Coronary artery (tissue), 2 donors: Measurements from ENCODE around the gene CABP1.
A peak's percentile ranks its signal among the peaks of the same experiment; 100 is the strongest.

ENCODE experiments used
- DNase-seq: peaks from one replicate; pipeline ENCODE4 v3.0.0-alpha.2; 2017; ENCODE audit warnings: low spot score
- H3K27ac ChIP-seq, 2 donors: fragments of 200-600 bp; sonication (generic); one replicate each; pipeline ENCODE4 v1.5.1; 2016 to 2019
- H3K4me3 ChIP-seq: fragments of 200-600 bp; sonication (generic); 2 replicates; pipeline ENCODE4 v1.5.1; 2016; ENCODE audit warnings: mild to moderate bottlenecking, moderate library complexity
- TF ChIP-seq, protein P1 (sequence below): fragments of 200-600 bp; sonication (generic); IDR thresholded peaks from one replicate; pipeline ENCODE4 v1.5.1; 2019; ENCODE audit warnings: antibody characterized with exemption

Gene CABP1

DNA sequence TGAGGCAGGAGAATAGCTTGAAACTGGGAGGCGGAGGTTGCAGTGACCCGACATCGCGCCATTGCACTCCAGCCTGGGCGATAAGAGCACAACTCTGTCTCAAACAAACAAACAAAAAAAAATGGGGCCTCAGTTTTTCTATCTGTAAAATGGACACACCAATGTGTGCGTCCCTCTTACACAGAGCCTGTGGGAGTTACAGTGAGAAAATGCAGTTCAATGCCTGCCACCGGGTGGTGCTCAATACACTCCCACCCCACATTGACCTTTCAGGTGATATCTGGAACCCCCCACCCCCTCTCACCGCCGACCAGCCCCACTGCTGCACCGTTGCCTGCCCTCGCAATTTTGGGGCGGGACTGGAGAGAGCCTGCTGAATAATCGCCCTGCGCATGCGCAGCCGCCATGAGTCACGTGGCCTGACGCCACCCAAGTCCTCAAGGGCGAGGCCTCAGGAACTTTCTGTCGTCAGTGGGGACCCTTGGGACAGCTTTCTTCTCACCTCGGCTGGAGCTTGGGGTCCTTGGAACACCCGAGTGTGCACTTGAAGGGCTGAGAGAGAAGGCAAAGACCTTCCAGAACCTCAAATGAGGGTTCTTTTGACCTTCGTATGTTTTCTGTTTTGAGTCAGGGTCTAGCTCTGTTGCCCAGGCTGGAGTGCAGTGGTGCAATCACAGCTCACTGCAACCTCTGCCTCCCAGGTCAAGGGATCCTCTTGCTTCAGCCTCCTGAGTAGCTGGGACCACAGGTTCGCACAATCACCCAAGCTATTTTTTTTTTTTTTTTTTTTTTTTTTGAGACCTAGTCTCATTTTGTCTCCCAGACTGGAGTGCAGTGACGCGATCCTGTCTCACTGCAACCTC, 14.6 kb upstream of the CABP1 start:
- no peak overlapping the region for H3K27ac ChIP-seq
- no peak overlapping the region for H3K4me3 ChIP-seq
- TF ChIP-seq, protein P1, sequence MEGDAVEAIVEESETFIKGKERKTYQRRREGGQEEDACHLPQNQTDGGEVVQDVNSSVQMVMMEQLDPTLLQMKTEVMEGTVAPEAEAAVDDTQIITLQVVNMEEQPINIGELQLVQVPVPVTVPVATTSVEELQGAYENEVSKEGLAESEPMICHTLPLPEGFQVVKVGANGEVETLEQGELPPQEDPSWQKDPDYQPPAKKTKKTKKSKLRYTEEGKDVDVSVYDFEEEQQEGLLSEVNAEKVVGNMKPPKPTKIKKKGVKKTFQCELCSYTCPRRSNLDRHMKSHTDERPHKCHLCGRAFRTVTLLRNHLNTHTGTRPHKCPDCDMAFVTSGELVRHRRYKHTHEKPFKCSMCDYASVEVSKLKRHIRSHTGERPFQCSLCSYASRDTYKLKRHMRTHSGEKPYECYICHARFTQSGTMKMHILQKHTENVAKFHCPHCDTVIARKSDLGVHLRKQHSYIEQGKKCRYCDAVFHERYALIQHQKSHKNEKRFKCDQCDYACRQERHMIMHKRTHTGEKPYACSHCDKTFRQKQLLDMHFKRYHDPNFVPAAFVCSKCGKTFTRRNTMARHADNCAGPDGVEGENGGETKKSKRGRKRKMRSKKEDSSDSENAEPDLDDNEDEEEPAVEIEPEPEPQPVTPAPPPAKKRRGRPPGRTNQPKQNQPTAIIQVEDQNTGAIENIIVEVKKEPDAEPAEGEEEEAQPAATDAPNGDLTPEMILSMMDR = no peak
- DNase-seq = no peak

DNA sequence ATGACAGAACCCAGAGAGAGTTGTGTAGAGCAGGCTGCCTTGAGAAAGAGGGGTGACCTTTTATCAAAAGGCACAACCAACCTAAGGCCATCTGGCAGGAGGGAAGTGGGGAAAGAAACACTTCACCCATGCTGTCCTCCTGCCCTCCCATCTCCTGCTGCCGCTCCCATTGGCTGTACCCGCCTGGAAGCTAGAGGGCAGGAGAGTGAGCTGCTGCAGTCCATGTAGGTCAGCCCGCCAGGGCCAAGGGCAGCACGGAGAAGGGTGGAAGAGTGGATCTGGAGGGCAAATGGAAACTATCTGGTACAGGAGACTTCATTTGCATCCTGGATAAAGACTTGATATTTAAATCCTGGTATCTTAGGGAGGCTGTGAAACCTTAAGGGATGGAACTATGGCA, 11.5 kb upstream of the CABP1 start:
- TF ChIP-seq, protein P1 = no peak

DNA sequence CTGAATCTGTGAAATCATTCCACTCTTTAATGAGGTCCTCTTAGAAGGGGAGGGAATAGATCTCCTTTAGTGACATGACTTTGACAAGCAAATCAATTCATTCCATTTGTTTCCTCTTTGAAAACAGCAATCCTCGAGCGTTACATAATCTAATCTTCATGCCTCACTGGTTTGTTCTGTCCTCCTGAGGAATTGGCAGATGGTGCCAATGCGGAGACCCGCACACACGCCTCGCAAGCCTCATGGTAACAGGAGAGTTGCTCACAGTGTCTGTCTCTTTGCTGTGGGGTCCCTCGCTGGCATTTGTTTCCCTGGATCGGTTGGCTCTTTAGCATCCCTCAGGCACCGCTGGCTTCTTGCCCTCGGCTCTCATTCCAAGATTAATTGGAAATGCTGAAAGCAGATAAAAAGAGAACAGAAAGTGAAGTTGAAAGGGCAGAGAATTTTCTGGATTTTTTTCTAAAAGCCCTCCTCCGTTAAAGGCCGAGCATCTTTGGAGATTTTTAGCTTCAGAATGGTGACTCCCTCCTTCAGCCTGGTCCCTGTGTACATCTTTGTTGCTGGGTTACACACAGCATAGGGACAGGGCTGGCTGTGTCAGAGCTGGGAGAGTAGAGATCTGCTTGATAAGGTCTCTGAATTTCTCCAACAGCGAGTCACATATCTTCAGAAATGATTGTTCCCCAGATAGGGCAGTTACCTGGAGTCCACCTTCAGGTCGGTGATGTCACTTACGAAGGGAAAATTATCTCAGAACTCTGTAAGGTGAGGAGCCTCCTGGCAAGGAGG, 10.1 kb upstream of the CABP1 start:
- no peak for DNase-seq
- H3K4me3 ChIP-seq = no peak overlapping the region
- TF ChIP-seq, protein P1 = no peak
- no peak overlapping the region for H3K27ac ChIP-seq

More for the DNA sequence above, 11.5 kb upstream of the CABP1 start:
- no peak overlapping the region for H3K4me3 ChIP-seq
- H3K27ac ChIP-seq = no peak overlapping the region
- DNase-seq = no peak

DNA sequence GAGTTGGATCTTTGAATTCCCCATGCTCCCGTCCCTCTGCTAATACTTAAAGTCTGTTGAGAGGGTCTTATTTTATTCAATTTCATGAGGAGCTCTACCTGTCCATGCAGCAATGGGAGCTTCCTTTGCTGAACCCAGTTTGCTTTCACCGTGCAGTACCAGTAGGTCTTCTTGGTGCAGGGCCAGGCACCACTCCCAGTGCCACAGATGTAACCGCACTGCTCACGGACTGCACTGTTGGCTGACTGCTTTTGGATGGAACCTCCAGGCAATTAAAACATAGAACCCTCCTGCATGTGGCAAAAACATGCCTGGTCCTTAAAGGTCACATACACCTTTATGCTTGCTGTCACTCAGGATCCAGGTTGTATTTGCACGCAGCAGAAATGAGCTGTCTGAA, 9.3 kb upstream of the CABP1 start:
- Histone ChIP-seq H3K27ac (no peak overlapping the region), H3K4me3 (no peak overlapping the region)
- no peak for DNase-seq
- TF ChIP-seq, protein P1 = no peak

DNA sequence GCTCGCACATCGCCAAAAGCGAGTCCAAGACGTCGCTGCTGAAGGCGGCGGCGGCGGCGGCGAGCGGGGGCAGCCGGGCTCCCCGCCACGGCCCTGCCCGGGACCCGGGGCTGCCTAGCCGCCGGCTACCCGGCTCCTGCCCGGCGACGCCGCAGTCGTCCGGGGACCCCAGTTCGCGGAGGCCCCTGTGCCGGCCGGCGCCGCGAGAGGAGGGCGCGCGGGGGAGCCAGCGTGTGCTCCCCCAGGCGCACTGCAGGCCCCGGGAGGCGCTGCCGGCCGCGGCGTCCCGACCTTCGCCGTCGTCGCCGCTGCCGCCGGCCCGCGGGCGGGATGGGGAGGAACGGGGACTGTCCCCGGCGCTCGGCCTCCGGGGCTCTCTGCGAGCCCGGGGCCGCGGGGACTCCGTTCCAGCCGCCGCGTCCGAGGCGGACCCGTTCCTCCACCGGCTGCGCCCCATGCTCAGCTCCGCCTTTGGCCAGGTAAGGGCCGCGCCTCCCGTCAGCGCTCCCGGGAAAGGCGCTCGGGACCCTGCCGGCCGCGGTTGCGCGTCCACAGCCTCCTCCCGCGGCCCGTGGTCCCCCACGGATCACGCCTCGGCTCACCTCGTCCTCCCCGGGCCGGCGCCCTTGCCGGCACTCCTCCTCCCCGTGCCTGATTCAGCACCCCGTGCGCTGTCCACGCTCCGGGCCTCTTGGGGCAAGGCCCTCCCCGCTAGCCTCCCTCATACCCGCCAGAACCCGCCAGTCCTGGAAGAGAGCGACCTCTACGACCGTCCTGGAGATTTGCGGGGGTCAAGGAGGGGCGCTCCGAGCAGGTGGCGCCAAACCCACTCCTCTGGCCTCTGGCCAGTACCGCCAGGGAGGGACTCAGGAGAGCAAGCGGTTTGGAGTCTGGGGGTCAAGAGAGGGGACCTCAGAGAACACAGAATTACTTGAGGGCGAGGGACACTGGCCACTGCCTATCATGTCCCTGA, 721 bp downstream of the CABP1 start:
- no peak overlapping the region for H3K27ac ChIP-seq
- DNase-seq = no peak
- TF ChIP-seq, protein P1 = no peak
- peak overlapping the region; percentile 68 for H3K4me3 ChIP-seq

DNA sequence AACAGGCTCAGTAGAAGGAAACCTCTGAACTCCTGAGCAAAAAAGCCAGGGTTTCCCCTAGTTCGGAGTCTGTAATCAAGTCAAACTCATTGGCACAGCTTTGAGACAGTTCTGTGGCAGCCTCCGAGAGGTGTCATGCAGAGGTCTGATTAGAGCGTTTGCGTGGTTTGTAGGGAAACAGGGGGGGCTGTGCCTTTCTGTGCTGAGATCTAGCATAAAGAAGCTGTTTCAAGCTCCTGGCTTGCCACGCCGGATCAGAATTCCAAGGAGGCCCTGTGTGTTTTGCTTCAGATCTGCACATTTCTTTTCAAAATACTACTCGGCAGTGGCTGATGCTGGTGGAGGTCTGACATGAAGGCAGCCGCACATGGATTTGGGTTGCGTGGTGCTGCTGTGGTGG, 1.7 kb downstream of the CABP1 start:
- TF ChIP-seq, protein P1 = no peak
- Histone ChIP-seq H3K4me3 (no peak overlapping the region), H3K27ac (no peak overlapping the region)
- no peak for DNase-seq
